GM12874 (cell line): ENCODE data around the gene CFAP69.

Experiments used
- TF ChIP-seq, protein P1 (sequence below): IDR thresholded peaks from 2 replicates; pipeline ENCODE4 v1.5.1; 2011; ENCODE audit warnings: low read depth, mild to moderate bottlenecking, control low read depth, low read length, moderate library complexity; ENCODE audit not compliant: insufficient read depth

The CFAP69 gene

DNA sequence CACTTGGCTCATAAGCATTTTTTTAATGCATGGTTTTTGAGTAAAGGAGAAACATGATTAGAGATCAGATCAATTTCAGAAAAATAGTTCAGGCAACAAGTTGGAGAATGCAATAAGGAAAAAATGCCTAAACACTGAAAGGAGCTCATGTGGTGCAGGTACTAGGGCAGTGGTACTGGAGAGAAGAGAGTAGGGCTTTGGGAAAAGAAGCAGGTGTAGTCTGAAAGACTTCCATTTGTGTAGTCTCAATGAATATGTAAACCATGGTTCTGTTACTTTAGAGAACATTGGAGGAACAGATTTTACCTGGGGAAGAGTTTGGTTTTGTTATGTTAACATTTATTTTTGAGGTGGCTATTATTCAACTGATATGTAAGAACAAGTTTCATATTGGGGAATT, 107.0 kb downstream of the CFAP69 start:
- TF ChIP-seq, protein P1, sequence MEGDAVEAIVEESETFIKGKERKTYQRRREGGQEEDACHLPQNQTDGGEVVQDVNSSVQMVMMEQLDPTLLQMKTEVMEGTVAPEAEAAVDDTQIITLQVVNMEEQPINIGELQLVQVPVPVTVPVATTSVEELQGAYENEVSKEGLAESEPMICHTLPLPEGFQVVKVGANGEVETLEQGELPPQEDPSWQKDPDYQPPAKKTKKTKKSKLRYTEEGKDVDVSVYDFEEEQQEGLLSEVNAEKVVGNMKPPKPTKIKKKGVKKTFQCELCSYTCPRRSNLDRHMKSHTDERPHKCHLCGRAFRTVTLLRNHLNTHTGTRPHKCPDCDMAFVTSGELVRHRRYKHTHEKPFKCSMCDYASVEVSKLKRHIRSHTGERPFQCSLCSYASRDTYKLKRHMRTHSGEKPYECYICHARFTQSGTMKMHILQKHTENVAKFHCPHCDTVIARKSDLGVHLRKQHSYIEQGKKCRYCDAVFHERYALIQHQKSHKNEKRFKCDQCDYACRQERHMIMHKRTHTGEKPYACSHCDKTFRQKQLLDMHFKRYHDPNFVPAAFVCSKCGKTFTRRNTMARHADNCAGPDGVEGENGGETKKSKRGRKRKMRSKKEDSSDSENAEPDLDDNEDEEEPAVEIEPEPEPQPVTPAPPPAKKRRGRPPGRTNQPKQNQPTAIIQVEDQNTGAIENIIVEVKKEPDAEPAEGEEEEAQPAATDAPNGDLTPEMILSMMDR, result no peak
